Hindlimb muscle (tissue), 1 donor: Measurements from ENCODE around the gene CHAT. TPM values are rescaled to one million over a fixed set of nuclear protein-coding genes. Genes with fewer than 3 reads are reported as not detected.

Experiments used
- DNase-seq: peaks from one replicate; pipeline ENCODE4 v3.0.0-alpha.2; 2013
- polyA plus RNA-seq: library from polyadenylated mRNA; unstranded; fragments of 120-200 nt; gene quantifications from one replicate; pipeline ENCODE4 v1.2.1, GENCODE V29; 2013; ENCODE audit not compliant: insufficient read length

Gene CHAT
- not detected for polyA plus RNA-seq

DNA sequence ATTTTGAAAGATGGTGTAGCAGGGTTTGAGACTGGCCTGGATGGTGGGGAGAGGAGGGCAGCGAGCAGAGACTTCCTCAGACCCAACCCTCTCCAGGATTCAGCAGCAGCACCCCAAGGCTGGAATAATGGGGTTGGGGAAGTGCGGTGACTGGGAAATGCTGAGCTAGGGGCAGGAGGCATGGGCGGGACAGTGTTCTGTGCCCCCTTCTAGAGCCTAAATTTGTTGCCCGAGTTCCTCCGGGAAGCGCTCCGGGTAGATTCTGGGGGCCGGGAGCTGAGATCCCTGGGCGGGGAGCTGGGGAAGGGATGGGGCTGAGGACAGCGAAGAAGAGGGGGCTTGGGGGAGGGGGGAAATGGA lies at the start of gene CHAT:
Gene CHAT (plus strand): TSS at position 156 of the 360 bp plus-strand sequence. CDS start 153 bp downstream, at position 309.
- no peak for DNase-seq

DNA sequence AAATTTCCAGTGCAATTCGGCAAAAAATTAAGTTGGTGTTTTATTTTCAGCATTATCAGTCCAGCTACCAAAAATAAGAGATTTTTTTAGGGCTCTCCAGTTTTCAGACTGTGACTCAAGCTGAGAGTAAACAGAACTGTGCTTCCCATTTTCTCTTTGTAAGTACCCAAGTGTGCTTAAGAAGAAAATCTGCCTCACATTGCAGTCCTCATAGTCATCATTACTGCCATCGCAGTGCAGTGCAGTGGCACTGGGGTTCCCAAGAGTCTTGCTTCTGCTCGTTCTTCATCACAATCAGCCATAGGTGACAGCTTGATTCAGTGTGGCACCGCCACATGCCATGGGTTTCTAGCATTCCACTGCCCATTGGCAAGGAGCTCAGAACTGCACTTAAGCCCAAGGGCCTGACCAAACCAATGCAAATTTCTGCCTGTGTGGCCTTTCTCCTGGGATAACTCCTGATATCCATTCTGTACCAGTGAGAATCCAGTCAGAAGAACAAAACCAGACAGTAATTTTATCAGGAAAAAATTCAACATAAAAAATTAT lies 49.3 kb upstream of the CHAT start:
- DNase-seq = no peak

DNA sequence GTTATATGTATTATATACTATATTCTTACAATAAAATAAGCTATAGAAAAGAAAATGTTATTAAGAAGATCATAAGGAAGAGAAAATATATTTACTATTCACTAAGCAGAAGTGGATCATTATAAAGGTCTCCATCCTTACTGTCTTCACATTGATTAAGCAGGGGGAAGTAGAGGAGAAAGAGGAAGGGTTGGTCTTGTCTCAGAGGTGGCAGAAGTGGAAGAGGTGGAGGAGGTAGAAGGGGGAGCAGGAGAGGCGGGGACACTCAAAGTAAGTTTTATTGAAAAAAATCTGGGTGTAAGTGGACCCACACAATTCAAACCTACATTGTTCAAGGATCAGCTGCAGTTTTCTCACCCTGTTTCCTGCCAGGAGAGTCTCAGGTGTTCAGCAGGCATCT lies 46.0 kb upstream of the CHAT start:
- DNase-seq = no peak

DNA sequence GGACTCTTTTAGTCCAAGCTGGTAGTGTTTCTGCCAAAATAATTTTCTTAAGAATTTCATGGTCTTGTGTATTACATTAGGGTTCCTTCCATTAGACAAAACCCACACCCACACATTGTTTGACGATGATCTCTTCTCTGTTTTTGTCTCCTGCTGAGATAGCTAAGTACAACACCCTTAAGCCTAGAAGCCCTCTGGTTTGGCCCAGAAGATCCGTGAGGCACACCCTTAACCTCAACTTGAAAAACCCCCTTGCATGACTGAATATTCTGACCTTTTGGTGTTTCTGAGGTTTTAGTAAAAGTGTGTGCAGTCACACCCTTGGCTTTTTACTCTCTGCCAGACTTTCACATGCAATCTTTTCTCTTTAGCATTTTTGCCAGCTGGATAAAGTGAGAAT lies 45.6 kb upstream of the CHAT start:
- DNase-seq = no peak

DNA sequence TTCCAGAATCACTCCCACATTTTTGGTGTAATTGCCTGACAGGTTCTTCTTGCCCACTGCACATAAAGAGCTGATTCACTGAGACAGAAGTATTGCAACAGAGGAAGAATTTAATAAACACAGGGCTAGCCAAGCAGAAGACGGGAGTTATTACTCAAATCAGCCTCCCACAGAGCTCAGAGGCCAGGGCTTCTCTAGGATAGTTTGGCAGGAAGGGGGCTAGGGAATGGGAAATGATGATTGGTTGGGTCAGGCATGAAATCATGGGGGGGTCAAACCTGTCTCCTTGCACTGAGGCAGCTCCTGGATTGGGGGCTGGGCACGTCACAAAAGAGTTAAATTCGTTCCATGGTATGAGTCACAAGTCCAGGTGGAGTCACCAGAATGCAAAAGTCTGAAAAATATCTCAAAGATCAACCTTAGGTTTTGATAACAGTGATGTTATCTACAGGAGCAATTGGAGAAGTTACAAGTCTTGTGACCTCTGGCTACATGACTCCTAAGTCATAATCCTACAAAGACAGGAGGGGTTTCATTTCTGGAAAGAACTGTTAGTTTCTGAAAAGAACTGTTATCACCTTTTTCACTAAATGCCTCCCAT lies 44.7 kb upstream of the CHAT start:
- DNase-seq = no peak

DNA sequence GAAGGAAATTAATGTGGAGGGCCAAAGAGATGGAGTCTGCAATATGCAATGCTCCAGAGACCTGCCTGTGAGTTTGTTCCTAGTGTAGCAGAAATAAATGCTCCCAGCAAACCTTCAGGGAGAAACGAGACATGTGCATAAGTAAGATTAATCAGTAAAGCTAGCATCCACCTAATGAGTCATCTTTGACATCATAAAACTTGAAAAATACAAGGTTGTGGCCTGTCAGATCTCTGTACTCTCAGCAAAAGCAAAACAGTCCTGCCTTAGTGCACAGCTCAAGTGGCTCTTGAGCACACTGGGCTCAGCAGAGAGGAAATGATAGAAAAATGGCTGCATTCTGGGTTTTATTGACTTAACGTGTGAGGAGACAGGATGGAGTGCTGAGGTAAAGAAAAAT lies 42.4 kb upstream of the CHAT start:
- no peak for DNase-seq

DNA sequence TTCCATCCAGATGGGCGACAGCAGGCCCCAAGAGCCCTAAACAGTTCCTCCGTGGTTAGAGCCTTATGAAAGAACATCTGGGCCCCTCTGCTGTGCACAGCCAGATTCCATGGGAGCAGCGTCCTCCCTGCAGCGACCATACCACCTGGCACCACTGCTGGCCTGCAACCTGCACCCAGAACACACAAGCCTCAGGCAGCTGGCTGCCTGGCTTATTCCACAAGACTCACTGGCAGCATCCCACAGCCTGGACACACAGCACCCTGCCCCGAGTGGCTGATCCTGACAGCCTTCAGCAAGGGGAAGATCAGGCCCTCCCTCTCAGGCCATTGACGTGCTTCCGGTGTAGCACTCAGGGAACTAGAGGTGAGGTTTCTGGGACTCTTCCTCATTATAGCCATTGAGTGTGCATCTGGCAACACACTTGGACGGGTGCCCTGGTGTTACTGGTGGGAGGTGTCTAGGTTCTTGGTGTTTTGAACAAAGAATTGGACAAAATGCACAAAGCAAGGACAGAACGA lies 41.2 kb upstream of the CHAT start:
- DNase-seq = no peak

DNA sequence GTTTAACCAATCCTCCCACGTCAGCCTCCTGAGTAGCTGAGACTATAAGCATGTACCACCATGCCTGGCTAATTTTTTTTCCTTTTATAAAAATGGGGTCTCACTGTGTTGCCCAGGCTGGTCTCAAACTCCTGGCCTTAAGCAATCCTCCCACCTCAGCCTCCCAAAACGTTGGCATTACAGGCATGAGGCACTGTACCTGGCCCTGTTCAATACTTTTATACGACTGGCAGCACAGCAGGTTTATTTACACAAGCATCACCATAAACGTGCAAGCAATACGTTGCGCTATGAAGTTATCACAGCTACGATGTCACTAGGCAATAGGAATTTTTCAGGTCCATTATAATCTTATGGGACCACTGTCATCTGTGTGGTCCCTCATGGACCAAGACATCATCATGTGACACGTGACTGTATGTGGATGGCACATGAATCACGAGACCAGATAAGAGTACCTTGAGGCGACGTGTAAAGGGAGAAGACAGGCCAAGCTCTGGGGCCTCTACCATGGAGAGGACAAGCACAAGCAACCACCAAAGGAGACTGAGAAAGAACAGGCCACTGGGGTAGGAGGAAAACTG lies 38.3 kb upstream of the CHAT start:
- no peak for DNase-seq

DNA sequence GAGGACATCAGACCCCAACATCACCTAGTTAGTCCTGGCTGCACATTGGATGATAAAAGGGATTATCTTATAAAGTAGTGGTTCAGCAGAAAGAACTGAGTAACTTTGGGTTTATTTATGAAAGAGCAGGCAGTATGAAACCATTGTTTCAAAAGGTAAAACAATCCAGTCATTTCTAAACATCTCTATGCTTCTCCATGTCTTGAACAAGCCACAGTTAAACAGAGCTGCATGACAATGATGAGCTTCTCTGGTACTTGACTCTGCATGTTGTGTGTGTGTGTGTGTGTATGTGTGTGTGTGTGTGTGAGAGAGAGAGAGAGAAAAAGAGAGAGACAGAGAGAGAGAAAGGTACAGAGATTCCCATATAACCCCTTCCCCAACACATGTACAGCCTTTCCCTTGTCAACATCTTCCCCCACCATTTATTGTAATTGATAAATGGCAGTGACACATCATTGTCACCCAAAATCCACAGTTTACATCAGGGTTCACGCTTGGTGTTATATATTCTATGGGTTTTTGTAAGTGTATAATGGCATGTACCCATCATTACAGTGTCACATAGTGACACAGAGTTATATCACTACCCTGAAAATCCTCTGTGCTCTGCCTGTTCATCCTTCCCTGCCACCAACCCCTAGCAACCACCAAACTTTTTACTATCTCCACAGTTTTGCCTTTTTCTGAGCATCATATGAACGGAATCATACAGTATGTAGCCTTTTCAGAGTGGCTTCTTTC lies 36.5 kb upstream of the CHAT start:
- DNase-seq = no peak

DNA sequence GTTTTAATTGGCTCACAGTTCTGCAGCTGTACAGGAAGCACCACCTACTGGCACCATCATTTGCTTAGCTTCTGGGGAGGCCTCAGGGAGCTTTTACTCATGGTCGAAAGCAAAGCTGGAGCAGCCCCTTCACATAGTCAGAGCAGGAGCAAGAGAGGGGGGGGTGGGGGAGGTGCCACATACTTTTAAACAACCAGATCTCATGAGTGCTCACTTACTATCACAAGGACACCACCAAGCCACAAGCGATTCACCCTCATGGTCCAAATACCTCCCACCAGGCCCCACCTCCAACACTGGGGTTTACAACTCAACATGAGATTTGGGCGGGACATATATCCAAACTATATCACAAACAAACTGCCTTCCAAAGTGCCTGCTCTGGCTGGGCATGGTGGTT lies 35.4 kb upstream of the CHAT start:
- DNase-seq = no peak

DNA sequence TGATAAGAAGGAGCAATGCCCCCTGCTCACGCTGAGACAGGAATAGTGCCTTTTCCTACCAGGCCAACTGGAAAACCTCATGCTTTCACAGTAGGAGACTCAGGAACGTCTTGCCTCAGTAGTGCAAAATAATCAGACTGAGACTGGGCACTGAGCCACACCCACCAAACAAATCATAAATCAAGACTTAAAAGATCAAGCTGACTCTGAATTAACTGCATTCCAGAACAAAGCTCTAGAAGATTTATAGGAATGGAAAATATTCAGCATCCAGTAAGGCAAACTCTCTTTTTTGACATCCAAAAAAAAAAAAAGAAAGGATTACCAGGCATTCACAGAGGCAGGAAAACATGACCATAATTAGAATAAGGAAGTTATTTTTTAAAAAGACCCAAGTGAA lies 34.2 kb upstream of the CHAT start:
- no peak for DNase-seq

DNA sequence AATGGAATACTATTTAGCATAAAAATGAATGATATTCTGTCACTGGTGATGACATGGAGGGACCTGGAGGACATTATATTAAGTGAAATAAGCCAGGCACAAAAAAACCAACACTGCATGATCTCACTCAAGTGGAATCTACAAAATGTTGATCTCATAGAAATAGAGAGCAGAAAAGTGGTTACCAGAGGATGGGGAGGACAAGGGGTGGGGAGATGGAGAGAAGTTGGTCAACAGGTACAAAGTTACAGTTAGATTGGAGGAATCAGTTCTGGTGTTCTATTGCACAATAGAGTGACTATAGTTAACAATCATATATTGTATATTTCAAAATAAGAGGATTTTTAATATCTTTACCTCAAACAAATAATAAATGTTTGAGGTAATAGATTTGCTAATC lies 28.4 kb upstream of the CHAT start:
- DNase-seq = no peak

DNA sequence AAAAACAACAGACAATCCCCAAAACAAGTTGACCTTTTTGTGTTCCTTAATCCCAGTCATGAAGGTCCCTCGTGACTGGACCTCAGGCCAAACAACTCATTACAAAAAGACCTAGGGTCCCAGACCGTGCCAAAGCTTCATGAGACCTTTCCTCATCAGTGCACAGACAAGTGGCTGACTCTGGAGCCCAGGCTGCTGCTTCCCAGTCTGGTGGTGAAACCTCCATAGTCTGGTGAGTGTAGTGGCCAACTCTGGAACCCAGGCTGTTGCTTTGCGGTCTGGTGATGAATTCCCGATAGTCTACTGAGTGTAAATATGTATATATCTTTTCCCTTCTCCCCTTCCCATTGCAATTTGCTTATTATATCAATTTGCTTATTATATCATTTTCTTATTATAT lies 25.9 kb upstream of the CHAT start:
- DNase-seq = no peak

DNA sequence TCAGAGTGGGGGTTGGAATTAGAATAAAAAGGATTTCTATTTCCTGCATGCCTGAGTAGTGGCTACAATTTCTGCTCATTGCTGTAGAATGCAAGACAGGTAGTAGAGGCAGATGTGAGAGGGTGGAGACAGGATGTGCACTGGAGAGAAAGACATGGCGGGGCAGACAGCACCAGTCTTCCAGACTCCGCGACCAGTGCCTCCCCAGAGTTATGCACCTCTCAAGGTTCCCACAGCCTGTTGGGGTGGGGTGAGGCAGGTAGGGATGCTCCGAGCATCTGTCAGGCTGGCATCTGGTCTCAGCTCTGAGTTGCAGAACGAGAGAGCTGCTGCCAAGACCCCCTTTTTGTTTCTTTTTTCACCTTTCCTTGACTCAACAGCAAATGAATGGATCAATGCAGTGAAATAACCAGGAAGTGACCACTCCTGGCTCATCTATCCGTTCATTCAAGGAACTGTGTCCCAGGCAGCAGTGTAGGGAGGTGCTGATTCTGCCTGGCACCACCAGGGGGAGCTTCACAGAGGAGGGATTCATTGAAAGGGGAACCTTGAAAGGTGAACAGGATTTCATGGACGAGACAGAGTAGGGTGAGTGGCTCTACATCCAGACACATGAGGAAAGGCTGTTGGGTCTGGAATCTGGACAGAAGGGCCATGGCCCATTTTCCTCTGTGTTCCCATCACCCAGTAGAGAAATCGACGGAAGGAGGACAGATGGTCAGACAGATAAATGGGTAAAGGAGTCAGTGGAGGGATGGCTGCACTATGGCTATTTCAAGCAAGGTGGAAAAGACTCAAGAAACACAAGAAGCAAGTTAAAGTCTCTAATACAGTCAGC lies 20.9 kb upstream of the CHAT start:
- DNase-seq = no peak

DNA sequence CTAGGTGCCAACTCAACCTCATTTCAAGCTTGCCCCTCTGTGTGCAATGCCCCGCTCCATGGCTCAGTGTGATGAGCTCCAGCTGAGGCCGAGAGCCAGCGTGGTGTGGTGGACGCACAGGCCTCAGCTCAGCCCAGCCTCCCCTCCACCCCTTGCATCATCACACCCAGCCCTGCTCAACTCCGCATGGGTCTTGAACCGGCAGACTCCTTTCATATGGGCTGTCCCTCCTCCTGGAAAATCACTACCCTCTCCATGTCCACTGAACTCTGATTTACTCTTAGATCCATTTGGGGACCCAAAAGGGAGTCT lies 20.3 kb upstream of the CHAT start:
- no peak for DNase-seq

DNA sequence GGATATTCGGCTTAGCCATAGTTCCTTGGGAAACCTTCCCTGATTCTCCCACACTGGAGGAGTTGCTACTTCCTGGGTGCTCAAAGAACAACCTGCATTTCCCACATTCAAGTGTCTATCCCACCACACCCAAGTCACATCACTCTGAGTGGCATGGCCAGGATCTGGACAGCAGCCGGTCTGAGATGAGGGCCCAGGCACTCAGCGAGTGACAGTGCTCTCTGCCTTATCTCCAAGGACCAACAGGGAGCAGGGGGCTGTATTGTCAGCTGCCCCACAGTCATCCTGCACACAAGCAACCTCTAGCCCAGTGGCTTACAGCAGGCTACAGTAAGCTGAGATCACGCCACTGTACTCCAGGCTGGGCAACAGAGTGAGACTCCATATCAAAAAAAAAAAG lies 19.8 kb upstream of the CHAT start:
- DNase-seq = no peak

DNA sequence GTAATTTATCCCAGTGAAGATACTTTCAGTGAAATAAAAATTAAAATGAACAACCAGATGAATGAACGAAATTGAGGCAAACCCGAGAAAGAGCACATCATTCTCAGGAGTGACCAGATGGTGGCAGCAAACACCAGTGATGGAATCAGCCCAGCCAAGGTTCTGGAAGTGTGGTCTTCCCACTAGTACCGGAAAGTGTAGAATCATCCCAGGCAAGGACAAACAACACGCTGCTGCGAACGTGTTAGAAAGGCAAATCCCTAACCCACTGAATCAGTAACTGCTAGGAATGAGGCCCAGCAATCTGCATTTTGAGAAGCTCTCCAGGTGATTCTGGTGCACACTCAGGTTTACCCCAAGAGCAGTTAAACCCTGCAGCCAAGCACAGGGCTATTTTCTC lies 19.2 kb upstream of the CHAT start:
- peak; percentile 31 for DNase-seq

DNA sequence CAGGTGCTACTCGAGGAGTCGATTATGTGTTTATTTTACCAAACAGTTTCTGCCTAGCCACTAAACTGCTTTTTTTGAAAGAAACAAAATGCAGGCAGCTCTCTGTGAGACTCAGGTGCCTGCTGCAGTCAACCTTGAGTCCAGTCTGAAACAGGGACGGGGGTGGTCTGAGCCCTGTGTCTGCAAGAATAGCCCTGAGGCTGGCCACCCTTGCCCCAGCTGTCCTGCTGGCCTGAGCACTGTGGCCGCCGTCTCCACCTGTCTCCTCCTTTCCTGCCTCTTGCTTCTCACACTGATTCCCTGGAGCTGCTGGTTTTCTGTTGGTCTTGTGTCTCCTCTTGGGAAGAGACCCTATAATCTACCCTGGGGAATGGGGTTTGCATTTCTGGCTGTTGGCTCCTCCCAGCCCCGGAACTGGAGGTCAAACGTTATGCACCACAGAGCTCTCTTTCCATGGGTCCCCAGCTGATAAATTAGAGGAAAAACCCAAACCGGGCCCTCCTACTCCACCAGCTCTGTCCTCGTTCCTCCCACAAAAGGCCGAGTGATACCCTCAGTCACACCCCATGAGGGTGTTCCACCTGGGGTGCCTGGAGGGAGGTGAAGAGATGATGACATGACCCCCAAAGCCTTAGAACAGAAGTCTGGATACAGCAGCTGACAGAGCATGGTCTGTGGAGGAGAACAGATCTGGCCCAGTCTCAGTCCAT lies 18.7 kb upstream of the CHAT start:
- no peak for DNase-seq

DNA sequence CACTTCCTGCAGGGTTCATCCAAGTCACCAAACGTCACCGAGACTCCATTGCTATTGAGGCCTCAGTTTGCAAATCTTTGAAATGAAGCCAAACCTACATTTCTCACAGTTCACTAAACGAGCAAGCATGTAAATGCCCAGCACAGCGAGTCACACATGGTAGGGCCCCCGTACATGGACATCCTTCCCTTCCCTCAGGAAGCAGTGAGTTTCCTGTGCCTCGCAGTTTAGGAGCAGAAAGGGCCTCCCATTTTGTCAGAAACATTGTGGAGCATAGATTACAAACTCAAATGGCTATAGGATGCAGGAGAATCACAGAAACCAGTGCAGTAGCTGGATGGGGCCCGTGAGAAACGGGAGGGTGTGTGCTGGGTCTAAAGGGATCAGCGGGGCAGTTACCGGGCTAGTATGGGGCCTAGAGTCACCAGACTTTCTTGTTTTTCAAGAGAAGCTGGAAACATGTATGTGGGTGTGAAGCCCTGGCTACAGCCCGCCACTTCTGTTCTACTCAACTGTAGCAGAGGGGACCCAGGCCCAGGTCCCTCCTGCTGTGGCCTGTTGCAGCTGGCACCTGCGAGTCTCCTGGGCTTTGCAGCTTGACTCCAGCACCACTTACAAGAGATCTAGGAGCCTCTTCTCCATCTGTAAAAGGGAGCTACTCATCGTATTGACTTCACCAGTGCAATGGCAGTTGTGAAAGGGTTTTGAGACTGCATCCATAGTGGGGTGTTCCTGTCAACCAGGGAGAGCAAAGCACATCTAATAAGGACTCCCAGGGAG lies 17.9 kb upstream of the CHAT start:
- DNase-seq = no peak

DNA sequence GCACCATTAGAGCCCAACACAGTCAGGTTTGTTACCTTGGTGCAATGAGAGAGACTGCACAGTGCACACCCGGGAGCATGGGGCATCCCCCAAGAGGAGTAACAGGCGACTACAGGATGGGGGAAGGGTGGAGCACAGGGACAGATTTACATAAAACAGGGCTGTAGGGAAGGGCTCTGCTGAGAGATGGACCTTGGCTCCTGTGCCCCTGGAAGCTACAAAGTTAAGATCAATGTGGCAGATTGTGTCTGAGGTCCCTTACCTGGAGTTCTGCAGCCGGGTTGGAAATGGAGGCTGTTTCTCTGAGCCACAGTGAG lies 17.4 kb upstream of the CHAT start:
- no peak for DNase-seq

DNA sequence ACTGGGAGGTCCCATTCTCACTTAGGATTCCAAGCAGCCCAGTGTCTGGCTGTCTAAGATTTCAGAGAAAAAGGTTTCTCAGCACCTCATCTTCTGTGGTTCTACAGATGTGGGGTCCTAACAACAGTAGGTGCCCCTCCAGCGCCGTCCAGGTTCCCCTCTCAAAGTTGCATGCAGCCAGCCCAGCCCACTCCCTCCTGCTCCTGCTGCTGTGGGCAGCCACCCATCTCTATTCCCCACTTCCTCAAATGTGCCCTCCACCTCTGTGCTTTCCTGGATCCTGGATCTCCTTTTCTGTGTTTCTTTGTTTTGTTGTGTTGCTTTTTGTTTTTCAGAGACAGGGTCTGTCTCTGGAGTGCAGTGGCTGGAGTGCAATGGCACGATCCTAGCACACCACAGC lies 17.0 kb upstream of the CHAT start:
- no peak for DNase-seq
